ENCODE data around the gene HGFAC.

The HGFAC gene

DNA sequence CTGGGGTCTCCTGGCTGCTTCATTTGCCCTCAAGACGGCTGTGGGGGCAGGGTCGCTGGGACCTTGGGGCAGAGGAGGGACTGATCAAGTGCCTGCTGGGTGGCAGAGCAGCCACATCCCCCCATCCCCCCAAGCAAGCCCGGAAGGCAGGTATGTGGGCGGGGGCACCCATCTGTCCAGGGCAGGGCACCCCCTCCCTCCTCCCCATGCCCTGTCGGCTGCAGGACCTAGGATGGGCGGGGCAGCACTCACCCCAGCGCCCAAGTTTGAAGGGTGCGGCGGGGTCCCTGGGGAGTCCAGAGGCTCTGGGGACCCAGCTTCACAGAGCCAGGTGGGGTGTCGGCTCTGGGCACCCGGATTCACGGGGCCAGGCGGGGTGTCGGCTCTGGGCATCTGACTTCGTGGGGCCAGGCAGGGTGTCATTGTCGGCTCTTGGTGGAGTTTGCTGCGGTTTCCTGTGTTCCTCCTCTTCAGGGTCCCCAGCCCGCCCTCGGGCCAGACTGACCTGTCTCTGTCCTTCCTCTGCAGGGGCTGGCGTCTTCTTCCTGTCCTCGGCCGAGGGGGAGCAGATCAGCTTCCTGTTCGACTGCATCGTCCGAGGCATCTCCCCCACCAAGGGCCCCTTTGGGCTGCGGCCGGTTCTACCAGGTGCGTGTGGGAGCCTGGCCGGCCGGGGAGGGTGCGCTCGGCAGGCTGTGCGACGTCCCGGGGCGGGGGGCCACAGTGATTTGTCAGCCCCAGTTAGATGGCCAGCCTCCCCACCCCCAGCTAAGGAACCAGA lies 43.4 kb downstream of the HGFAC start:
- H3K4me3 ChIP-seq (ENCODE audit: low read length) = no peak overlapping the region
- TF ChIP-seq, protein P1, sequence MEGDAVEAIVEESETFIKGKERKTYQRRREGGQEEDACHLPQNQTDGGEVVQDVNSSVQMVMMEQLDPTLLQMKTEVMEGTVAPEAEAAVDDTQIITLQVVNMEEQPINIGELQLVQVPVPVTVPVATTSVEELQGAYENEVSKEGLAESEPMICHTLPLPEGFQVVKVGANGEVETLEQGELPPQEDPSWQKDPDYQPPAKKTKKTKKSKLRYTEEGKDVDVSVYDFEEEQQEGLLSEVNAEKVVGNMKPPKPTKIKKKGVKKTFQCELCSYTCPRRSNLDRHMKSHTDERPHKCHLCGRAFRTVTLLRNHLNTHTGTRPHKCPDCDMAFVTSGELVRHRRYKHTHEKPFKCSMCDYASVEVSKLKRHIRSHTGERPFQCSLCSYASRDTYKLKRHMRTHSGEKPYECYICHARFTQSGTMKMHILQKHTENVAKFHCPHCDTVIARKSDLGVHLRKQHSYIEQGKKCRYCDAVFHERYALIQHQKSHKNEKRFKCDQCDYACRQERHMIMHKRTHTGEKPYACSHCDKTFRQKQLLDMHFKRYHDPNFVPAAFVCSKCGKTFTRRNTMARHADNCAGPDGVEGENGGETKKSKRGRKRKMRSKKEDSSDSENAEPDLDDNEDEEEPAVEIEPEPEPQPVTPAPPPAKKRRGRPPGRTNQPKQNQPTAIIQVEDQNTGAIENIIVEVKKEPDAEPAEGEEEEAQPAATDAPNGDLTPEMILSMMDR (IDR thresholded peaks at IDR 0.05; ENCODE audit: insufficient read depth, low read depth, low read length, missing control alignments) = no peak
- DNase-seq (ENCODE audit: low read depth) = no peak

GRCh38 chr4:3485886-3486540 lies 44.2 kb downstream of the HGFAC start:
- TF ChIP-seq, protein P1 (IDR thresholded peaks at IDR 0.05; ENCODE audit: insufficient read depth, low read depth, low read length, missing control alignments) = no peak
- H3K4me3 ChIP-seq (ENCODE audit: low read length) = no peak overlapping the region
- no peak for DNase-seq (ENCODE audit: low read depth)

- DNase-seq (ENCODE audit: low read depth) = no peak
- no peak overlapping the region for H3K4me3 ChIP-seq (ENCODE audit: low read length)
- TF ChIP-seq, protein P1 (IDR thresholded peaks at IDR 0.05; ENCODE audit: insufficient read depth, low read depth, low read length, missing control alignments) = no peak
These were observed 45.1 kb downstream of the HGFAC start for GRCh38 chr4:3486541-3487540.

DNA sequence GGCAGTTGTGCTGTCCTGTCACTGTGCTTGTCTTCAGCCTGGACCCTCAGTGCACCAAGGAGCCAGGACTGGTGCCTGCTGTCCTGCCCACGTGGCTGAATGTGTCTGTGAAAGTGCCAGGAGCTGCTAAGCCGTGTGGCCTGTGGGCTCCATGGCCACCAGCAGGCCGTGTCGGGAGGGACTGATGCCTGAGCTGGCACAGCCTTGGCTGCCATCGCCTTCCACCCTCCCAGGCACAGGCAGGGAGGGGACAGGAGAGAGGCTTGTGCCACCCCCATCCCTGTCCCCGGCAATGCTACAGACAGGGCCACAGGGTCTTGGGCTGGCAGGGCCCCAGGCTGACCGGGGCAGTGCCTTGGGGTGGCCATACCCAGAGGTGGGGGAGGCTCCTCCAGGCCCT lies 46.1 kb downstream of the HGFAC start:
- no peak overlapping the region for H3K4me3 ChIP-seq (ENCODE audit: low read length)
- DNase-seq (ENCODE audit: low read depth) = no peak
- TF ChIP-seq, protein P1 (IDR thresholded peaks at IDR 0.05; ENCODE audit: insufficient read depth, low read depth, low read length, missing control alignments) = no peak

DNA sequence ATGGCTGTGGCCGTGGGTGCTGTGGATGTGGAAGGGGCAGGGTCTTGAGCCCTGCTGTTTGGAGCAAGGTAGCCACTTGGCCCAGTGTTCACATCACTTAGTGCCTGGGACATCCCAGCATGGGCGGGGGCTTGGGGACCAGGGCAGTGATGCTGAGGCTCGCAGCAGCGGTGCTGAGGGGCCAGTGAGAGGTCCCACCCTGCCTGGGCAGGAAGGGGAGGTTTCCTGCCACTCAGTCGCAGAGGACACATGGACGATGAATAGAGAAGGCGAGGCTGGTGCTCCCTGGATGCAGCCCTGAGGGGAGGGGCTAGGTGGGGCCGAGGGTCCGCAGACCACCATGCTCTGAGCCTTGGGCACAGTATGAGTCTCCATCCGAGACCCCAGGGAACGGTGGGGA lies 47.1 kb downstream of the HGFAC start:
- no peak for DNase-seq (ENCODE audit: low read depth)
- H3K4me3 ChIP-seq (ENCODE audit: low read length) = no peak overlapping the region
- TF ChIP-seq, protein P1 (IDR thresholded peaks at IDR 0.05; ENCODE audit: insufficient read depth, low read depth, low read length, missing control alignments) = no peak

- DNase-seq (ENCODE audit: low read depth) = no peak
- TF ChIP-seq, protein P1 (IDR thresholded peaks at IDR 0.05; ENCODE audit: insufficient read depth, low read depth, low read length, missing control alignments) = no peak
These were observed 47.7 kb downstream of the HGFAC start for GRCh38 chr4:3489451-3489962.

More at GRCh38 chr4:3489451-3489962, 47.7 kb downstream of the HGFAC start:
- H3K4me3 ChIP-seq (ENCODE audit: low read length) = no peak overlapping the region

Measured in epithelial cell of esophagus (primary cell).